A204.1 (cell line): ENCODE data around the gene ZNF322.

Experiments used
- FAIRE-seq: peaks from 2 replicates; lab custom pipeline; 2012; peaks lifted over from hg19 to GRCh38; lab: Jason Lieb, UNC

ZNF322 gene

GRCh38 chr6:26588965-26589364, 70.6 kb downstream of the ZNF322 start:
- no peak for FAIRE-seq
